BLaER1 (cell line): ENCODE data around the gene PNPLA2.

Experiments
- H3K27ac ChIP-seq: shearing (Covaris generic); formaldehyde crosslinking; 2 replicates; pipeline ENCODE4 v1.8.1; 2022
- H3K27me3 ChIP-seq: shearing (Covaris generic); formaldehyde crosslinking; 2 replicates; pipeline ENCODE4 v1.8.1; 2022
- H3K36me3 ChIP-seq: shearing (Covaris generic); formaldehyde crosslinking; 2 replicates; pipeline ENCODE4 v1.8.1; 2022
- H3K4me1 ChIP-seq: shearing (Covaris generic); formaldehyde crosslinking; 2 replicates; pipeline ENCODE4 v1.8.1; 2022
- H3K4me2 ChIP-seq: shearing (Covaris generic); formaldehyde crosslinking; 2 replicates; pipeline ENCODE4 v1.8.1; 2022
- H3K4me3 ChIP-seq: shearing (Covaris generic); formaldehyde crosslinking; 2 replicates; pipeline ENCODE4 v1.8.1; 2022
- H3K9ac ChIP-seq: shearing (Covaris generic); formaldehyde crosslinking; 2 replicates; pipeline ENCODE4 v1.8.1; 2022
- H3K9me3 ChIP-seq: shearing (Covaris generic); formaldehyde crosslinking; 2 replicates; pipeline ENCODE4 v1.8.1; 2022
- H4K20me1 ChIP-seq: shearing (Covaris generic); formaldehyde crosslinking; 2 replicates; pipeline ENCODE4 v1.8.1; 2022
- Cebpa-rat ChIP-seq: shearing (Covaris generic); IDR thresholded peaks from 2 replicates; pipeline ENCODE4 v1.8.1; 2022

PNPLA2 gene

DNA sequence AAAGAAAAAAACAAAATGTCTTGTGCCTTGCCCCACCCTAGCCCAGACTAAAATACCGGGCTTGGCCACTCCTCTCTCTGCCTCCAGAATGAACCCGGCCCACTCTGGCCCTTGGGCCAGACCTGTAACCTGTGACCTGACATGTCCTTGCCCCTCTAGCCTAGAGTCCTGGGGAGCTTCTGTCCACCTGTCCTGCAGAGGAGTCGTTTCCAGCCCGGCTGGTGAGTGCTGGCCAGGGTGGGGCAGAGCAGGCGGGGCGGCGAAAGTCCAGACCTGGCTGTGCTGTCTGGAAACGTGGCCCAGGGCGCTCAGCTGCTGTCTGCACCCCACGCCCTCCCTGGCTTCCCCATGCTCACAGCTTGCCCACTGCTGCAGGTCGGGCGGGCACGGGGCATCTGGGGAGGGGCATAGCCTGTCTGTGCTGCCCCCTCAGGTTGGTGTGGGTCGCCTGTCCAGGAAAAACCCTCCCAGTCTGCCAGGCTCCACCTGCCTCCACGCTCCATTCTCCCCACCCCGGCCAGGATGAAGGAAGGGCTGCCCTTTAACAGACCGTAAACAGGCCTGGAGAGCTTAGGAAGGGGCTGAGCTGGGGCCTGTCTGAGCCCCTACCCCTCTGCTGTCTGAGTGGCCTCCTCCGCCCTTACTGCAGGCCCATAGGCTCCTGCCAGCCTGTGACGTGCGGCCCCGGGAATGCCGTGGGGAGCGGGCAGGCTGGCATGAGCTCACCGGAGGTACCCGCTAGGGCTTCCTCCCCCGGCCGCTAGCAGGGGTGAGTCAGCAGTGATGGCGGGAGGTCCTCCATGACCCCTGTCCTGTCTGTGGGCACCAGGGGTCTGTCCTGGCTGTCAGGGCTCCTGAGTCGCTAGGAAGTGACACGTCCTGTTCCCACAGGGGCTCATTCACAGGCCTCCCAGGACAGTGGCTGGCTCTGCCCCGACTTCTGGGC, 15.9 kb downstream of the PNPLA2 start:
- Histone ChIP-seq H3K4me3 (no peak overlapping the region), H3K9ac (peak overlapping the region; percentile 48; the same call in 1 of the 2 replicates), H3K36me3 (peaks cover 35% of the 10 kb centered on the region), H4K20me1 (peaks cover 90% of the 10 kb centered on the region), H3K27me3 (peaks cover 50% of the 10 kb centered on the region), H3K9me3 (no peaks in the 10 kb centered on the region), H3K4me2 (peak overlapping the region; percentile 98), H3K27ac (no peak overlapping the region), H3K4me1 (peaks cover 55% of the 10 kb centered on the region)
- TF ChIP-seq Cebpa-rat: no peak

GRCh38 chr11:836274-836673, 17.6 kb downstream of the PNPLA2 start:
- H3K4me3 ChIP-seq: no peak overlapping the region
- TF ChIP-seq Cebpa-rat: no peak
- no peak overlapping the region for H3K9ac ChIP-seq
- no peak overlapping the region for H3K4me2 ChIP-seq
- peaks cover 49% of the 10 kb centered on the region for H3K4me1 ChIP-seq
- no peaks in the 10 kb centered on the region for H3K9me3 ChIP-seq
- H3K27me3 ChIP-seq: peaks cover 34% of the 10 kb centered on the region
- peaks cover 50% of the 10 kb centered on the region for H3K36me3 ChIP-seq
- peaks cover 90% of the 10 kb centered on the region for H4K20me1 ChIP-seq
- H3K27ac ChIP-seq: no peak overlapping the region

DNA sequence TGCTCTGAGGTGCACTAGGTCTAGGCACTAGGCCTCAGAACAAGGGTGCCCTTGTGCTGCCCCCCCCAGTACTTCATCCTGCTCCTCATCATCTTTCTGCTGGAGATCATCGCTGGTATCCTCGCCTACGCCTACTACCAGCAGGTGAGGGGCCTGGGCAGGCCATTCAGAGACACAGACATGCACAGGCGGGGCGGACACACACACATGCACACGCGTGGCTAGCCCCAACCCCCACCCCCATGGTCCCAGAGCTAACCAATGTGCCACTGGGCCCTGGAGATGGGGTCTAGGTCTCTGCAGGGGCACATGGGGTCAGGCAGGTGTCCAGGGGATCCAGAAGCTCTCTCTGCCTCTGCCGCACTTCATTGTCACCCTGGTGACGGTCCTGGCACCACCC, 18.0 kb downstream of the PNPLA2 start:
- H3K9me3 ChIP-seq: no peaks in the 10 kb centered on the region
- H3K9ac ChIP-seq: no peak overlapping the region
- H4K20me1 ChIP-seq: peaks cover 90% of the 10 kb centered on the region
- no peak for TF ChIP-seq Cebpa-rat
- no peak overlapping the region for H3K4me3 ChIP-seq
- H3K36me3 ChIP-seq: peaks cover 50% of the 10 kb centered on the region
- H3K4me1 ChIP-seq: peaks cover 49% of the 10 kb centered on the region
- no peak overlapping the region for H3K4me2 ChIP-seq
- no peak overlapping the region for H3K27ac ChIP-seq
- peaks cover 29% of the 10 kb centered on the region for H3K27me3 ChIP-seq

DNA sequence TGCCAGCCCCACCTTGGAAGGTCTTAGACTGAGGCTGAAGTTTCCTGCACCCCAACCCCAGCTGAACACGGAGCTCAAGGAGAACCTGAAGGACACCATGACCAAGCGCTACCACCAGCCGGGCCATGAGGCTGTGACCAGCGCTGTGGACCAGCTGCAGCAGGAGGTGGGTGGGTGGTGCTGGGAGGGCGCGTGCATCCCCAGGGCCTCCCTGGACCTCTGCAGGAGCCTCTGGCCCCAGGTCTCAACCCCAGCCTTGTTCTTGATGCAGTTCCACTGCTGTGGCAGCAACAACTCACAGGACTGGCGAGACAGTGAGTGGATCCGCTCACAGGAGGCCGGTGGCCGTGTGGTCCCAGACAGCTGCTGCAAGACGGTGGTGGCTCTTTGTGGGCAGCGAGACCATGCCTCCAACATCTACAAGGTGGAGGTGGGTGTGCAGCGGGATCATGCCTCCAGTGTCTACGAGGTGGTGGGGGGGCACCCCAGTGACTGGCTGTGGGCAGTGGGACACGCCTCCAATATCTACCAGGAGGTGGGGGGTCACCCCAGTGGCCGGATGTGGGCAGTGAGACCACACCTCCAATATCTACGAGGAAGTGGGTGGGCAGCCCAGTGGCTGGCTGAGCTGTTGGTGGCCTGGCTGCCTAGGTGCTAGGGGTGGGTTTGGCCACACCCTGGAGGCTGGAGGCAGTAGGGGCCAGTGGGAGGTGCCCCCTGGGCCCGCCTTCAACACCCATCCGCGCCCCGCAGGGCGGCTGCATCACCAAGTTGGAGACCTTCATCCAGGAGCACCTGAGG, 18.7 kb downstream of the PNPLA2 start:
- Histone ChIP-seq H4K20me1 (peaks cover 90% of the 10 kb centered on the region), H3K27me3 (peaks cover 23% of the 10 kb centered on the region), H3K4me1 (peaks cover 42% of the 10 kb centered on the region), H3K9ac (no peak overlapping the region), H3K9me3 (no peaks in the 10 kb centered on the region), H3K4me2 (no peak overlapping the region), H3K27ac (no peak overlapping the region), H3K4me3 (no peak overlapping the region), H3K36me3 (peaks cover 50% of the 10 kb centered on the region)
- no peak for TF ChIP-seq Cebpa-rat

- Histone ChIP-seq H3K9ac (no peak overlapping the region), H3K36me3 (peaks cover 50% of the 10 kb centered on the region), H3K4me3 (no peak overlapping the region), H3K27me3 (peaks cover 20% of the 10 kb centered on the region), H3K4me2 (no peak overlapping the region), H3K9me3 (no peaks in the 10 kb centered on the region), H3K27ac (no peak overlapping the region), H4K20me1 (peaks cover 88% of the 10 kb centered on the region), H3K4me1 (peaks cover 40% of the 10 kb centered on the region)
- no peak for TF ChIP-seq Cebpa-rat
Observed at GRCh38 chr11:837990-838307, 19.2 kb downstream of the PNPLA2 start.

- no peak overlapping the region for H3K4me3 ChIP-seq
- no peak overlapping the region for H3K9ac ChIP-seq
- peaks cover 50% of the 10 kb centered on the region for H3K36me3 ChIP-seq
- H3K9me3 ChIP-seq: no peaks in the 10 kb centered on the region
- peaks cover 83% of the 10 kb centered on the region for H4K20me1 ChIP-seq
- no peak overlapping the region for H3K27ac ChIP-seq
- peaks cover 40% of the 10 kb centered on the region for H3K4me1 ChIP-seq
- peaks cover 15% of the 10 kb centered on the region for H3K27me3 ChIP-seq
- no peak for TF ChIP-seq Cebpa-rat
- no peak overlapping the region for H3K4me2 ChIP-seq
Observed at GRCh38 chr11:838441-839279, 19.9 kb downstream of the PNPLA2 start.

DNA sequence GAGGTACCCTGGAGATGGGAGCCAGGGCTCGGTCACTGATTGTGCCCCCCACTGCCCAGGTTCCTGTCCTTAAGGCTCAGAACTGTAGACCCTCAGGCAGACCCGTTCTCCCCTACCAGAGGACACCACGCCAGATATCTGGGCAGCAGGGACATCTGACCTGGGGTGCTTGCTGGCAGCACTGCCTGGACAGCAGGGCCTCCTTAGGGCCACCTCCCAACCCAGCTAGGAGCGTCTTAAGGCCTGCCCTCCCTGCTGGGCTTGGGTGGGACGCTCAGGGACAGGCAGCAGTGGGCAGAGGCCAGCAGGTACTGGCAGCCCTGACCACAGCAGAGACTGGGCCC, 20.5 kb downstream of the PNPLA2 start:
- H3K4me3 ChIP-seq: no peak overlapping the region
- H3K36me3 ChIP-seq: peaks cover 50% of the 10 kb centered on the region
- H4K20me1 ChIP-seq: peaks cover 77% of the 10 kb centered on the region

DNA sequence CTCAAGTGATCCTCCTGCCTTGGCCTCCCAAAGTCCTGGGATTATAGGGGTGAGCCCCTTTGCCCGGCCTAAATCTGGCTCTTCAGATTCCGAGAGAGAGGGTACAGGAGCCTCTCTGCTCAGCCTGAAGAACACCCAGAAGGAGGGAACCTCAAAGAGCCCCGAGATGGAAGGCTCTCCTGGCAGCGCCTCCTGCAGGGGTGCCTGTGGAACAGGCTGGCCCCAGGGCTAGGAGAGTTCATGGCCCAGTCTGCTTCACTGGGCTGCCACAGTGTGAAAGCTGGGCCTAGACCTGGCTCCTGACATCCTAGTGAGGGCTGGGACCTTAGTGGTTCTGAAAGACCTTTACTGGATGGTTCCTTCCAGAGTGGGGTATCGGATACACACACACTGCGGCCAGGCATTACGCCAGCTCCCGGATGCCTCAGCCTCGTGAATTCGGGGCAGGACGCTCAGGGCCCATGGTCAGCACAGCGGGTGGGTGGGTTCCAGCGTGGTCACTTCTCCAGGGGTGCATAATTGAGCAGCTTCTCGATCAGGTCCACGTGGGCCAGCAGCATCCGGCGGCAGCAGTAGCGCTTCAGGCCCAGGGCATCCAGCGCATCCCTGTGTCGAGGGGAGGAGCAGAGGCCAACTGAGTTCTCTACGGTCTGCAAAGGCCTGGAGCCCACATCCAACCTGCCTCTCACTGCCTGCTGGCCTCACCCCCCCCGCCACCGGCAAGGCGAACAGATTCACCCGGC, 21.3 kb downstream of the PNPLA2 start:
- peaks cover 73% of the 10 kb centered on the region for H4K20me1 ChIP-seq
- no peaks in the 10 kb centered on the region for H3K9me3 ChIP-seq
- no peak overlapping the region for H3K27ac ChIP-seq
- H3K27me3 ChIP-seq: peaks cover 1% of the 10 kb centered on the region
- H3K9ac ChIP-seq: peak overlapping the region; percentile 98
- peaks cover 50% of the 10 kb centered on the region for H3K36me3 ChIP-seq
- TF ChIP-seq Cebpa-rat: no peak
- peaks cover 38% of the 10 kb centered on the region for H3K4me1 ChIP-seq
- H3K4me2 ChIP-seq: peak overlapping the region; percentile 98
- H3K4me3 ChIP-seq: no peak overlapping the region

More for the DNA sequence above, 20.5 kb downstream of the PNPLA2 start:
- H3K9me3 ChIP-seq: no peaks in the 10 kb centered on the region
- H3K4me2 ChIP-seq: no peak overlapping the region
- TF ChIP-seq Cebpa-rat: no peak
- H3K27ac ChIP-seq: no peak overlapping the region
- no peak overlapping the region for H3K9ac ChIP-seq
- peaks cover 40% of the 10 kb centered on the region for H3K4me1 ChIP-seq
- peaks cover 9% of the 10 kb centered on the region for H3K27me3 ChIP-seq

DNA sequence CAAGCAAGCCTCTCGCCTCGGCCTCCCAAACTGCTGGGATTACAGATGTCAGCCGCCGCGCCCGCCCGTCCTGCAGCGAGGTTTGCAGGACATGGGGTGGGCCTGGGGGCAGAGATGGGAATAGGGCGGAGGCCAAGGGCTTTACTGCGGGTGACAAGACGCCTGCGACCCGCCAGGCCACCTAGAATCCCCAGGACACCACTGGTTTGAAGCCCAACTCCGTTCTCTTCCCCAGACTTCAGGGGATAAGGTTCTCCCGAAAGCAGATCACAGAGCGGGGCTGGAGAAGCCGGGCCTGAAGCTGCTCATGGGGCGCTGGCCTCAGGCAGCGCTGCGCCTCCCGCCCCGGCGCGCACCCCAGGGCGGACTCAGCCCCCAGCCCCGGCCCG, 23.3 kb downstream of the PNPLA2 start:
- Histone ChIP-seq H3K4me2 (peak overlapping the region; percentile 98), H4K20me1 (peaks cover 72% of the 10 kb centered on the region), H3K4me1 (peaks cover 54% of the 10 kb centered on the region), H3K27ac (peak overlapping the region; percentile 100), H3K27me3 (no peaks in the 10 kb centered on the region), H3K36me3 (peaks cover 41% of the 10 kb centered on the region), H3K9me3 (no peaks in the 10 kb centered on the region), H3K9ac (peak overlapping the region; percentile 98), H3K4me3 (peak overlapping the region; percentile 82)
- TF ChIP-seq Cebpa-rat: no peak
